Ectodermal cell (in vitro differentiated cells): ENCODE results near the gene ITM2C.

Experiments used
- H3K27ac ChIP-seq: 2 replicates; pipeline ENCODE4 v1.7.0; 2013; ENCODE audit warnings: mild to moderate bottlenecking, low read depth, low read length; ENCODE audit not compliant: insufficient read depth, poor library complexity, severe bottlenecking
- H3K27me3 ChIP-seq: 2 replicates; pipeline ENCODE4 v1.7.0; 2013; ENCODE audit warnings: mild to moderate bottlenecking, low read length; ENCODE audit not compliant: insufficient read depth, control insufficient read depth, poor library complexity, severe bottlenecking
- H3K36me3 ChIP-seq: one replicate; pipeline ENCODE4 v1.7.0; 2013; ENCODE audit warnings: low read length; ENCODE audit not compliant: control insufficient read depth, insufficient read depth
- H3K4me1 ChIP-seq: one replicate; pipeline ENCODE4 v1.7.0; 2013; ENCODE audit warnings: low read length; ENCODE audit not compliant: control insufficient read depth, insufficient read depth
- H3K4me3 ChIP-seq: 2 replicates; pipeline ENCODE4 v1.7.0; 2013; ENCODE audit warnings: low read depth, low read length, control low read depth; ENCODE audit not compliant: insufficient read depth
- H3K9me3 ChIP-seq: 2 replicates; pipeline ENCODE4 v1.7.0; 2013; ENCODE audit warnings: mild to moderate bottlenecking, low read length, moderate library complexity; ENCODE audit not compliant: control insufficient read depth
- WGBS, 2 experiments: methylation state at CpG; one replicate each; pipeline ENCODE4 v1.1.7; 2013; ENCODE audit warnings: missing lambda C conversion rate in 2 of 2; 5-methylcytosine and 5-hydroxymethylcytosine counted together

Gene ITM2C

DNA sequence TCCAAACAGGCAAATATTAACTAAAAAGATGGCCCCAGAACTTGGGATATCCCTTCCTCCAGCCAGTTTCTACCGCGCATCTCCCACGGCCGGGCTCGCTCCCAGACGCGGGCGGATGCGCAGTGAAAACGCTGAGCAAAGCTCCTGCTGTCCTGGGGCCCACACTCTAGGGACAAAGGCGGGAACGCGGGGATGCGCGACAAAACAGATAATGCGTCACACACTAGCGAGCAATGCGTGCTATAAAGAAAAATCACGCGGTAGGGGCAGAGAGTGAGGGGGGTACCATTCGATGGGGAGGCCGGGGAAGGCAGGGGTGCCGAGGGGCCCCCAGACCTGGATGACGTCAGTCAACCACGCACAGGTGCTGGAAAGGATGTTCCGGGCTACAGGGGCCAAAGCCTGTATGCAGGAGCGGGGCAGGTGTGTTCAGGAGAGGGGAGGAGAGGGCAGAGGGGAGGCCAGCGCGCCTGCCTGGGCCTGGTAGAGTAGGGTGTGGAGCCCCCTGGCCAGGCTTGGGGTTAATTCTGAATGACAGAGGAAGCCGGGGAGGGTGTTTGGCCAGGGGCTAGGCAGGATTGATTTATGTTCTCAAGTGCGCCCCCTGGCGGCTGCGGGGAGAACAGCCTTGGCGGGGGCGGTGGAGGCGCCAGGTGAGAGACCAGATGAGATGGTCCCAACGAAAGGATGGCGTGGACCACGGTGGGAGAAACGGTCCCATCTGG, 14.9 kb upstream of the ITM2C start:
- H3K9me3 ChIP-seq = peaks cover 3% of the 10 kb centered on the region
- WGBS, 2 experiments = 73 to 75% methylated on average over 40 of the region's 40 CpGs

DNA sequence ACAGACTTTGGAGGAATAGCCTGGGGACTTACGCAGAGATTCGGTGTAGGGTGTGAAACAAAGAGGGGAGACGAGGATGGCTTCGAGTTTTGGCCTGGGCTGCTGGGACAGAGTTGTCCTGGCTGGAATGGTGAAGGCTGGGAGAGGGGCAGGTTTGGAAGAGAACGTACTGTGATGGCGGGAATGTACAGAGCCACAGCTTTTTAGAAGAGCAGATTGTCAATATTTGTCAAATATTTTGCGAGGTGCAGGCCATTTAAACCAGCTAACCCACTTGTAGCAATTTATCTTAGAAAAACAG, 14.4 kb upstream of the ITM2C start:
- Histone ChIP-seq H3K27ac (no peak overlapping the region), H3K27me3 (no peaks in the 10 kb centered on the region), H3K4me3 (no peak overlapping the region), H3K9me3 (peaks cover 3% of the 10 kb centered on the region), H3K4me1 (no peaks in the 10 kb centered on the region), H3K36me3 (no peaks in the 10 kb centered on the region)
- WGBS, 2 experiments = 84 to 85% methylated on average over 7 of the region's 7 CpGs

More for the DNA sequence above, 14.9 kb upstream of the ITM2C start:
- no peaks in the 10 kb centered on the region for H3K36me3 ChIP-seq
- H3K27me3 ChIP-seq = no peaks in the 10 kb centered on the region
- H3K4me1 ChIP-seq = no peaks in the 10 kb centered on the region
- no peak overlapping the region for H3K4me3 ChIP-seq
- H3K27ac ChIP-seq = no peak overlapping the region

DNA sequence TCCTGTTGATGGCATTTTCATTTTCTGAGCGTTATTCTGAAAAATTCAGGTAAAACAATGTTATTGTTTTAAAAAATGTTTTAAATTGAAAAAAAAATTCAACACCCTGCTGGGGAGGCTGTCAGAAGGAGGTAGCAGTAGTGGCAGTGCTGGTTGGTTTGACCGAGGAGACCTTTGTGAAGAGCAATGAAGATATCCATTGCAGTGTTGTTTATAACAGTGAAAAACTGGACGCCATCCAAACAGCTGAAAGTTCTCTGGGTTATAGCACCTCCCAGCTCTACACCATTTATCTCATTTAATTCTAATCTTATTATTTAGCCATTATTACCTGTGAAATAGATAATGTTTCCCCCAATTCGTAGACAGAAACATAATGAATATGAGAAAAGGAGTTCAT, 12.6 kb upstream of the ITM2C start:
- no peaks in the 10 kb centered on the region for H3K36me3 ChIP-seq
- no peaks in the 10 kb centered on the region for H3K4me1 ChIP-seq
- no peaks in the 10 kb centered on the region for H3K9me3 ChIP-seq
- no peaks in the 10 kb centered on the region for H3K27me3 ChIP-seq
- no peak overlapping the region for H3K27ac ChIP-seq
- 85 to 100% methylated on average over 3 to 4 of the region's 4 CpGs for WGBS, 2 experiments
- H3K4me3 ChIP-seq = no peak overlapping the region

DNA sequence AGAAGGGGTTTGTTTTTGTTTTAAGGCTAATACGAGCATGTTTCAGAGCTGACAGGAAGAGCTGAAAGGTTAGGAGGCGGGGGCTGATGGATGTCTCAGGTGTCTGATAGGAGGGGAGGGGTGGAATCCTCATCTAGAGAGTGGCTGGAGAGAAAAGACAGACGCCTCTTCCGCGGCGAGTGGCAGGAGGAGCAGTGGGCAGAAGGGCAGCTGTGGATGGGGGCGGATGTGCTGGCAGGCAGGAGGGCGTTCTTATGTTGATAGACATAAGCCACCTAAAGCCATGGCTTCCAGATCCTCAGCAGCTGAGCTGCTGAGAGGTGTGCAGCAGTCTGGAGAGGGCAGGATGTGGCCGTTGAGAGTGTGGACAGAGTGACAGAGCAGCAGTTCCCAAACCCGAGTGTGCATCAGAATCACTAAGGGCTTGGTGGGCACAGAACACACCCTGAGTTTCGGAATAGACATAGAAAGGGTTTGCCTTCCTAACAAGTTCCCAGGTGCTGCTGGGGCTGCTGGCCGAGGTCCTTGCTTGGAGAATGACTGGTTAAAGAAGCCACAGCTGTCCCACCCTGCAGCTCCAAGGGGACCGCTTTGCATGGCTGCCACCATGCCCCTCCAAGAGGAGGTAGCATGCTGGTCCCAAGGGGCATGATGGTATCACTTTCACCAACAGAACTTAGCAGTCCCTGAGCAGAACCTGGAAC, 3.0 kb upstream of the ITM2C start:
- 46 to 50% methylated on average over 13 of the region's 13 CpGs for WGBS, 2 experiments
- Histone ChIP-seq H3K27ac (no peak overlapping the region), H3K27me3 (peaks cover 14% of the 10 kb centered on the region), H3K4me1 (peaks cover 18% of the 10 kb centered on the region), H3K36me3 (no peaks in the 10 kb centered on the region), H3K9me3 (no peaks in the 10 kb centered on the region), H3K4me3 (no peak overlapping the region)

DNA sequence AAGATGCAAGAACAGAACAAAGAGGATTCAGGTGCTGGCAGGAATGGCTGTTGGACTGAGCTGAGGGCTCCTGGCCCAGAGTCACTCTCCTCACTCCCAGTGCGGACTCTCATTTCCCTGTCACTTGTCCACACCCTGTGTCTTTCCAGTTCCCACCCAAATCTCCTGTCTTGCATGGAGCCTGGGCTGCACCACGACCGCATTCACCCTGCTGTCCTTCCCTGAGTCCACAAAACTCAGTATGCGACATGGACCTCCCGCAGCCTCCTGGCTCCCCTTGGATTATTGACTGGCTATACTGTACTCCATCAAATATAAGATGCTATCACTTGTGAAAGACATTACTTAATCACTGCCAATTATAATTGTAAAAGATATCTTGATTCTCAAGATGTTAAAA, 2.5 kb upstream of the ITM2C start:
- H3K4me1 ChIP-seq = peaks cover 22% of the 10 kb centered on the region
- H3K36me3 ChIP-seq = no peaks in the 10 kb centered on the region
- 94 to 95% methylated on average over 5 of the region's 5 CpGs for WGBS, 2 experiments
- no peak overlapping the region for H3K27ac ChIP-seq
- H3K9me3 ChIP-seq = no peaks in the 10 kb centered on the region
- peaks cover 14% of the 10 kb centered on the region for H3K27me3 ChIP-seq
- no peak overlapping the region for H3K4me3 ChIP-seq

DNA sequence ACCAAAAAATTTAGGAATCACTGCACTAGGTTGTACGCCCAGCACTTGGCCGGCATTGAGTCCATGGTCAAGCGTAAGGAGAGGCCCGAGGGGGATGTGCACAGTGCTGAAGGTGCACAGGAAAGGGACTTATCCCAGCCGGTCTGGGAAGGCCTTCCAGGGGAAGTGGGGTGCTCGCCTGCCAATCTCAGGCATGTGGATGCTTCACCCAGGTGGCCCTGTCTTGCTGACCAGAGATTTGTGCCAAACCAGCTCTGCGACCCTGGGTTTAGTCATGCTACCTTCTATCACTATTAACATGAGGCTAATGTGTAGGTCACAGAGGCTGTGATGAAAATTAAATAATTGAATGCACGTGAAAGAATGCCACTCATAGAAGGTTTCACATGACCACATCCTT, 1.7 kb upstream of the ITM2C start:
- peaks cover 14% of the 10 kb centered on the region for H3K27me3 ChIP-seq
- peaks cover 25% of the 10 kb centered on the region for H3K4me1 ChIP-seq
- no peaks in the 10 kb centered on the region for H3K9me3 ChIP-seq
- H3K27ac ChIP-seq = no peak overlapping the region
- no peak overlapping the region for H3K4me3 ChIP-seq
- no peaks in the 10 kb centered on the region for H3K36me3 ChIP-seq
- 81 to 85% methylated on average over 8 of the region's 8 CpGs for WGBS, 2 experiments

DNA sequence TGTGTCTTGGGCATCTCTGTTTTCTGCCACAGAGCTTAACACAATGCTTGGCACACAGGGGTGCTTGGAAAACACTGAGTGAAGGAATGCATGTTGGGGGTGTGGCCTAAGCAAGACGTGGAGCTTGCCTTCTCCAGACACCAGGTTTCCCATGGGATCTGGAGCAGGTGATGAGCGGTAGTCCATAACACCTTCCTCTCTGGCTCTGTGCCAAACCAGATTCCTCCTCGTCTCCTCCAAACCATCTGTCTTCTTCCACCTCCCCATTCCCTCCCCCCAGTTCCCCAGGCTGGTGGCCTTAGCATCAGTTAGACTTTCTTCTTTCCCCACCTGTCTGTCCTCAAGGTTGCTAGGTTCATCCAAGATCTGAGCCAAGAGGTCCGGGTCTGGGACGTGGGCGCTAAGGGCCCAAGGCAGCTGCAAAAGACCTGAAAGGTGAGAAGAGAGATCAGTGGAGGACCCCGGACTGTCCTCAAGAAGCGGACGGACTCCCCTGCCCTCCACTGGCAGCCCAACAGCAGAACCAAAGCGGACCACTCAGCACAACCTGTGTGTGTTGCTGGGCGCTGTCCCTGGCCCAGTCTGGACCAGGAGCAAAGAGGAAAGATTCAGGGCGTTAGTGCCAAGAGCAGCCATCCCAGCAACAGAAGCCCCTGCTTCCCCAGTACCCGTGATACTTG, 1.2 kb upstream of the ITM2C start:
- peaks cover 31% of the 10 kb centered on the region for H3K4me1 ChIP-seq
- no peak overlapping the region for H3K27ac ChIP-seq
- H3K4me3 ChIP-seq = no peak overlapping the region
- H3K9me3 ChIP-seq = no peaks in the 10 kb centered on the region
- WGBS, 2 experiments = 82 to 84% methylated on average over 13 of the region's 13 CpGs
- H3K27me3 ChIP-seq = peaks cover 14% of the 10 kb centered on the region
- no peaks in the 10 kb centered on the region for H3K36me3 ChIP-seq

DNA sequence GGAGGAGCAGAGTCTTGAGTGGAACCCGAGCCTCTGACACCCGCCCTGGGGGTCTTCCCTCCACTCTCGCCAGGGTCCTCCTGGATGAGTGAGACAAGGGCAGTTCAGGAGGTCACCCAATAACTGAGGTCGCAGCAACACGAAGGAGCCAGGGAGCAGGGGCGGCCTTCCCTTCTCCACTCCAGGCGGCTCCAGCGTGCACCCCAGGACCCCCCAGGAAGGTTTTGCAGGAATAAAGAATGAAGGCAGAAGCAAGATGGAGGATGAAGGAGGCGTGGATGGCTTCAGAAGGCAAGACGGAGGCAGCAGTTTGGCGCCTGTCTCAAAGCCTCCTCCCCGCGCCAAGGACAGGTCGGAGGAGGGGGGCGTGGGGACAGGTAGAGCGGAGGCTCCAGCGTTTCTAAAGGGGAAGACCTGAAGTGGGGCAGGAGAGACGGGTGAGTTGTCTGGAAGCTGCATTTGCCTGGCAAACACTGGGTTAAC, 579 bp upstream of the ITM2C start:
- Histone ChIP-seq H3K9me3 (no peaks in the 10 kb centered on the region), H3K4me1 (peaks cover 36% of the 10 kb centered on the region), H3K36me3 (no peaks in the 10 kb centered on the region), H3K4me3 (peak overlapping the region; percentile 53), H3K27ac (no peak overlapping the region), H3K27me3 (peaks cover 14% of the 10 kb centered on the region)
- 26 to 28% methylated on average over 18 of the region's 18 CpGs for WGBS, 2 experiments

DNA sequence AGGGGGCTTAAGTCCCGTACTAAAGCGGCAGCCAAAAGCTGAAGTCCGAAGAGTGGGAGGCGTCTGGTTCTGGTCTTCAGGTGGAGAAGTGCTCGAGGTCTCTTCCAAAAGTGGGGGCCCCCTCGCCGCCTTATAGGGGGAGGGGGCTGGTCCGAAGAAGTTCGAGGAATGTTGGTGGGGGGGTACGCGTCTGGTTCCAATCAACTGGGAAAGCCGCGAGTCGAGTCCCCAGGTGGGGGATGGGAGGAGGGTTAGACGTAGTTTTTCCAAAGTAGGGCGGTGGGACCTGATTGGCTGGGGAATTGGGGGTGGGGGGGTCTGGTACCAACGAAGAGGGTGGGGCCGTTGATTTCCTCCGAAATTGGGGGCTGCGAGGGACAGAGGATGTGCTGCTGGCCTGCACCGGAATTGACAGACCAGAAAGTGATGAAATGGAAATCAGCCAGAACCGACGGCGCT, 594 bp downstream of the ITM2C start:
- Histone ChIP-seq H3K36me3 (no peaks in the 10 kb centered on the region), H3K4me1 (peaks cover 48% of the 10 kb centered on the region), H3K27ac (no peak overlapping the region), H3K4me3 (peak overlapping the region; percentile 53), H3K27me3 (peaks cover 14% of the 10 kb centered on the region), H3K9me3 (no peaks in the 10 kb centered on the region)
- WGBS, 2 experiments = 0% methylated on average over 24 of the region's 24 CpGs
